ENCODE measurements around the gene VARS1.

Gene VARS1

GRCh38 chr6:31752739-31753319, 42.7 kb downstream of the VARS1 start:
- Mint-ChIP-seq H3K27me3 (ENCODE audit: low read depth, poor library complexity) (peaks cover 4% of the 10 kb centered on the region), H3K9me3 (no peaks in the 10 kb centered on the region), H3K4me1 (no peaks in the 10 kb centered on the region), H3K36me3 (ENCODE audit: low read depth) (peaks cover 5% of the 10 kb centered on the region), H3K4me3 (no peak overlapping the region), H3K27ac (peak overlapping the region; percentile 21)
- TF ChIP-seq CTCF (IDR thresholded peaks at IDR 0.05) = no peak
- DNase-seq = no peak

- H3K27me3 Mint-ChIP-seq (ENCODE audit: low read depth, poor library complexity) = no peaks in the 10 kb centered on the region
- H3K4me3 Mint-ChIP-seq = no peak overlapping the region
- H3K9me3 Mint-ChIP-seq = no peaks in the 10 kb centered on the region
- H3K27ac Mint-ChIP-seq = no peak overlapping the region
- H3K36me3 Mint-ChIP-seq (ENCODE audit: low read depth) = peaks cover 12% of the 10 kb centered on the region
- no peak for DNase-seq
- no peak for TF ChIP-seq CTCF (IDR thresholded peaks at IDR 0.05)
- H3K4me1 Mint-ChIP-seq = peaks cover 10% of the 10 kb centered on the region
Measured at GRCh38 chr6:31750411-31751022, 45.0 kb downstream of the VARS1 start.

- H3K27ac Mint-ChIP-seq = peak overlapping the region; percentile 46
Measured at GRCh38 chr6:31749301-31750036, 46.1 kb downstream of the VARS1 start.

More at GRCh38 chr6:31749301-31750036, 46.1 kb downstream of the VARS1 start:
- no peaks in the 10 kb centered on the region for H3K27me3 Mint-ChIP-seq (ENCODE audit: low read depth, poor library complexity)
- no peaks in the 10 kb centered on the region for H3K9me3 Mint-ChIP-seq
- no peak overlapping the region for H3K4me3 Mint-ChIP-seq
- peaks cover 21% of the 10 kb centered on the region for H3K4me1 Mint-ChIP-seq
- no peak for DNase-seq
- H3K36me3 Mint-ChIP-seq (ENCODE audit: low read depth) = peaks cover 12% of the 10 kb centered on the region
- TF ChIP-seq CTCF (IDR thresholded peaks at IDR 0.05) = no peak
